ENCODE measurements around the gene STAC3. TPM values are rescaled to one million over a fixed set of nuclear protein-coding genes. Genes with fewer than 3 reads are reported as not detected.
A peak's percentile ranks its signal among the peaks of the same experiment; 100 is the strongest.

Gene STAC3
- total and polyA plus RNA-seq, 2 of the 13 experiments (the other 11 are each of a cell fraction or from before 2014, with no cell fraction given), result 0.18 to 0.22 TPM

DNA sequence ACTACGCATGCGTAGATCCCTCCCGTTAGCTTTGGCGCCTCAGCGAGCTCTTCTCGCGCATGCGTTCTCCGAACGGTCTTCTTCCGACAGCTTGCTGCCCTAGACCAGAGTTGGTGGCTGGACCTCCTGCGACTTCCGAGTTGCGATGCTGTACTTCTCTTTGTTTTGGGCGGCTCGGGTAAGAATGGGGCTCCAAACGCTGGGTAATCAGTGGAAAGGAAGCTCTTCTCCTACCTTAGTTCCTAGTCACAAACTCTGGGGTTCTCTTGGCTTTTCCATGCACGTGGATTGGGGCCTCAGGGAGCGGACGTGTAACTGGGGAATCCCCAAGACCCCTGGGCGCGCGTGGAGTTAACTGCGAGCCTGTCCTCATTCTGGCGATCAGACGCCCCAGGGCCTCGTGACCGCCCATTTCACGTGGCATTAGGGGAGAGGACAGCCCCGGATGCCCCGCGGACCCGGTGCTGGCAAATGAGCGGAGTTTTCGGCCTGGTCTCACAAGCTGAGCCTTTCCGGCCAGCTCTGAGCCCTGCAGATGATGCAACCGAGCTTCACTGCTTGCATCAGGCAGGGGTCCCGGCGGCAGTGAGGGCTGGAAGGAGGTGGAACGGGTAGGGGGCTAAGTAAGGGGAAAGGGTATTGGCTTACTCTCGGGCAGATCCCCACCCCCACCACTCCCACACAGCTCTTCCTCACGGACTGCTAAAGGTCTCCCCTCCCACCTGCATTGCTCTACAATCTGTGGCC lies 21.2 kb downstream of the STAC3 start, which contains the start of gene SHMT2 (continued):
- TF ChIP-seq, protein P1, sequence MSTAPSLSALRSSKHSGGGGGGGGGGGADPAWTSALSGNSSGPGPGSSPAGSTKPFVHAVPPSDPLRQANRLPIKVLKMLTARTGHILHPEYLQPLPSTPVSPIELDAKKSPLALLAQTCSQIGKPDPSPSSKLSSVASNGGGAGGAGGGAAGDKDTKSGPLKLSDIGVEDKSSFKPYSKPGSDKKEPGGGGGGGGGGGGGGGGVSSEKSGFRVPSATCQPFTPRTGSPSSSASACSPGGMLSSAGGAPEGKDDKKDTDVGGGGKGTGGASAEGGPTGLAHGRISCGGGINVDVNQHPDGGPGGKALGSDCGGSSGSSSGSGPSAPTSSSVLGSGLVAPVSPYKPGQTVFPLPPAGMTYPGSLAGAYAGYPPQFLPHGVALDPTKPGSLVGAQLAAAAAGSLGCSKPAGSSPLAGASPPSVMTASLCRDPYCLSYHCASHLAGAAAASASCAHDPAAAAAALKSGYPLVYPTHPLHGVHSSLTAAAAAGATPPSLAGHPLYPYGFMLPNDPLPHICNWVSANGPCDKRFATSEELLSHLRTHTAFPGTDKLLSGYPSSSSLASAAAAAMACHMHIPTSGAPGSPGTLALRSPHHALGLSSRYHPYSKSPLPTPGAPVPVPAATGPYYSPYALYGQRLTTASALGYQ (CRISPR knock-in tag; IDR thresholded peaks at IDR 0.05), result 0 out of 2 replicates have a peak, but pooled peaks have one; percentile 37
- TF ChIP-seq ZNF513 (CRISPR knock-in tag; conservative IDR thresholded peaks at IDR 0.05) (no peak), ZGPAT (CRISPR knock-in tag; IDR thresholded peaks at IDR 0.05) (peak; percentile 67; the same call in 1 of the 2 replicates), FOXK2 (IDR thresholded peaks at IDR 0.05) (no peak), ZMAT3 (CRISPR knock-in tag; conservative IDR thresholded peaks at IDR 0.05) (peak; percentile 56; the same call in 1 of the 2 replicates), TMF1 (CRISPR knock-in tag; IDR thresholded peaks at IDR 0.05; ENCODE audit: low read depth) (no peak), KDM1A (CRISPR knock-in tag; IDR thresholded peaks at IDR 0.05) (no peak), REXO4 (CRISPR knock-in tag; IDR thresholded peaks at IDR 0.05; ENCODE audit: borderline replicate concordance) (no peak), ARID2 (CRISPR knock-in tag; IDR thresholded peaks at IDR 0.05; ENCODE audit: borderline replicate concordance) (no peak), SSRP1 (CRISPR knock-in tag; IDR thresholded peaks at IDR 0.05) (no peak; the same call in 1 of the 2 replicates), BORCS8-MEF2B (CRISPR knock-in tag; IDR thresholded peaks at IDR 0.05) (peak; percentile 17; the same call in 1 of the 2 replicates), NONO (IDR thresholded peaks at IDR 0.05) (no peak), NONO (CRISPR knock-in tag; conservative IDR thresholded peaks at IDR 0.05) (peak; percentile 61), ZNF33A (CRISPR knock-in tag; IDR thresholded peaks at IDR 0.05; ENCODE audit: borderline replicate concordance) (no peak), FOXM1 (CRISPR knock-in tag; IDR thresholded peaks at IDR 0.05) (no peak), PBX3 (CRISPR knock-in tag; IDR thresholded peaks at IDR 0.05; ENCODE audit: borderline replicate concordance) (no peak), PBX2 (CRISPR knock-in tag; IDR thresholded peaks at IDR 0.05) (no peak), ZNF563 (CRISPR knock-in tag; IDR thresholded peaks at IDR 0.05) (peak; percentile 68), ZNF75D (CRISPR knock-in tag; IDR thresholded peaks at IDR 0.05; ENCODE audit: borderline replicate concordance) (no peak)
- TF ChIP-seq, protein P2, sequence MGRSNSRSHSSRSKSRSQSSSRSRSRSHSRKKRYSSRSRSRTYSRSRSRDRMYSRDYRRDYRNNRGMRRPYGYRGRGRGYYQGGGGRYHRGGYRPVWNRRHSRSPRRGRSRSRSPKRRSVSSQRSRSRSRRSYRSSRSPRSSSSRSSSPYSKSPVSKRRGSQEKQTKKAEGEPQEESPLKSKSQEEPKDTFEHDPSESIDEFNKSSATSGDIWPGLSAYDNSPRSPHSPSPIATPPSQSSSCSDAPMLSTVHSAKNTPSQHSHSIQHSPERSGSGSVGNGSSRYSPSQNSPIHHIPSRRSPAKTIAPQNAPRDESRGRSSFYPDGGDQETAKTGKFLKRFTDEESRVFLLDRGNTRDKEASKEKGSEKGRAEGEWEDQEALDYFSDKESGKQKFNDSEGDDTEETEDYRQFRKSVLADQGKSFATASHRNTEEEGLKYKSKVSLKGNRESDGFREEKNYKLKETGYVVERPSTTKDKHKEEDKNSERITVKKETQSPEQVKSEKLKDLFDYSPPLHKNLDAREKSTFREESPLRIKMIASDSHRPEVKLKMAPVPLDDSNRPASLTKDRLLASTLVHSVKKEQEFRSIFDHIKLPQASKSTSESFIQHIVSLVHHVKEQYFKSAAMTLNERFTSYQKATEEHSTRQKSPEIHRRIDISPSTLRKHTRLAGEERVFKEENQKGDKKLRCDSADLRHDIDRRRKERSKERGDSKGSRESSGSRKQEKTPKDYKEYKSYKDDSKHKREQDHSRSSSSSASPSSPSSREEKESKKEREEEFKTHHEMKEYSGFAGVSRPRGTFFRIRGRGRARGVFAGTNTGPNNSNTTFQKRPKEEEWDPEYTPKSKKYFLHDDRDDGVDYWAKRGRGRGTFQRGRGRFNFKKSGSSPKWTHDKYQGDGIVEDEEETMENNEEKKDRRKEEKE (IDR thresholded peaks at IDR 0.05), result no peak
